IPS-15b (cell line): ENCODE measurements around the gene COG6.

ENCODE experiments used
- H3K27me3 ChIP-seq: one replicate; pipeline ENCODE4 v1.6.1; 2013; ENCODE audit warnings: low read length; ENCODE audit not compliant: control insufficient read depth, insufficient read depth
- H3K36me3 ChIP-seq: one replicate; pipeline ENCODE4 v1.6.1; 2013; ENCODE audit warnings: low read length; ENCODE audit not compliant: control insufficient read depth, insufficient read depth
- H3K4me1 ChIP-seq: one replicate; pipeline ENCODE4 v1.6.1; 2013; ENCODE audit warnings: mild to moderate bottlenecking, low read length; ENCODE audit not compliant: control insufficient read depth, insufficient read depth
- H3K4me3 ChIP-seq: one replicate; pipeline ENCODE4 v1.5.1; 2013; ENCODE audit warnings: low read depth, low read length
- H3K9ac ChIP-seq: one replicate; pipeline ENCODE4 v1.6.1; 2013; ENCODE audit warnings: low read depth, mild to moderate bottlenecking, low read length
- H3K9me3 ChIP-seq: one replicate; pipeline ENCODE4 v1.6.1; 2013; ENCODE audit warnings: mild to moderate bottlenecking, low read length; ENCODE audit not compliant: control insufficient read depth, insufficient read depth

The COG6 gene

GRCh38 chr13:39777021-39777420 is 121.6 kb downstream of the COG6 start:
- Histone ChIP-seq H3K27me3 (no peaks in the 10 kb centered on the region), H3K9me3 (no peaks in the 10 kb centered on the region), H3K4me1 (peaks cover 6% of the 10 kb centered on the region), H3K4me3 (no peak overlapping the region), H3K9ac (no peak overlapping the region), H3K36me3 (no peaks in the 10 kb centered on the region)

GRCh38 chr13:39777527-39778061 is 122.1 kb downstream of the COG6 start:
- no peaks in the 10 kb centered on the region for H3K9me3 ChIP-seq
- H3K27me3 ChIP-seq, result no peaks in the 10 kb centered on the region
- no peak overlapping the region for H3K4me3 ChIP-seq
- H3K36me3 ChIP-seq, result no peaks in the 10 kb centered on the region
- peaks cover 6% of the 10 kb centered on the region for H3K4me1 ChIP-seq
- no peak overlapping the region for H3K9ac ChIP-seq

- H3K9me3 ChIP-seq, result no peaks in the 10 kb centered on the region
- peaks cover 6% of the 10 kb centered on the region for H3K4me1 ChIP-seq
- no peak overlapping the region for H3K4me3 ChIP-seq
- no peaks in the 10 kb centered on the region for H3K27me3 ChIP-seq
- H3K36me3 ChIP-seq, result no peaks in the 10 kb centered on the region
- H3K9ac ChIP-seq, result no peak overlapping the region
These were observed 124.1 kb downstream of the COG6 start for GRCh38 chr13:39779337-39780265.

GRCh38 chr13:39780711-39781110 is 125.2 kb downstream of the COG6 start:
- H3K36me3 ChIP-seq, result no peaks in the 10 kb centered on the region
- no peaks in the 10 kb centered on the region for H3K9me3 ChIP-seq
- no peaks in the 10 kb centered on the region for H3K27me3 ChIP-seq
- H3K4me3 ChIP-seq, result no peak overlapping the region
- H3K9ac ChIP-seq, result no peak overlapping the region
- H3K4me1 ChIP-seq, result peaks cover 6% of the 10 kb centered on the region

GRCh38 chr13:39781381-39781780 is 125.9 kb downstream of the COG6 start:
- Histone ChIP-seq H3K9me3 (no peaks in the 10 kb centered on the region), H3K27me3 (no peaks in the 10 kb centered on the region), H3K4me1 (peaks cover 6% of the 10 kb centered on the region), H3K4me3 (no peak overlapping the region), H3K9ac (no peak overlapping the region), H3K36me3 (no peaks in the 10 kb centered on the region)

- Histone ChIP-seq H3K4me3 (no peak overlapping the region), H3K9me3 (no peaks in the 10 kb centered on the region), H3K27me3 (no peaks in the 10 kb centered on the region), H3K4me1 (no peaks in the 10 kb centered on the region), H3K9ac (no peak overlapping the region), H3K36me3 (no peaks in the 10 kb centered on the region)
These were observed 127.6 kb downstream of the COG6 start for GRCh38 chr13:39783051-39783450.

- no peaks in the 10 kb centered on the region for H3K4me1 ChIP-seq
These were observed 128.9 kb downstream of the COG6 start for GRCh38 chr13:39784347-39784746.

GRCh38 chr13:39786091-39786490 is 130.6 kb downstream of the COG6 start:
- Histone ChIP-seq H3K27me3 (no peaks in the 10 kb centered on the region), H3K36me3 (no peaks in the 10 kb centered on the region), H3K9ac (no peak overlapping the region), H3K9me3 (no peaks in the 10 kb centered on the region), H3K4me3 (no peak overlapping the region), H3K4me1 (no peaks in the 10 kb centered on the region)

More at GRCh38 chr13:39784347-39784746, 128.9 kb downstream of the COG6 start:
- Histone ChIP-seq H3K36me3 (no peaks in the 10 kb centered on the region), H3K9me3 (no peaks in the 10 kb centered on the region), H3K4me3 (no peak overlapping the region), H3K27me3 (no peaks in the 10 kb centered on the region), H3K9ac (no peak overlapping the region)

GRCh38 chr13:39787086-39787487 is 131.6 kb downstream of the COG6 start:
- Histone ChIP-seq H3K9me3 (no peaks in the 10 kb centered on the region), H3K4me1 (no peaks in the 10 kb centered on the region), H3K36me3 (no peaks in the 10 kb centered on the region), H3K4me3 (no peak overlapping the region), H3K27me3 (no peaks in the 10 kb centered on the region), H3K9ac (no peak overlapping the region)

- H3K9me3 ChIP-seq, result no peaks in the 10 kb centered on the region
- no peak overlapping the region for H3K4me3 ChIP-seq
- no peaks in the 10 kb centered on the region for H3K36me3 ChIP-seq
- no peaks in the 10 kb centered on the region for H3K27me3 ChIP-seq
- no peaks in the 10 kb centered on the region for H3K4me1 ChIP-seq
- H3K9ac ChIP-seq, result no peak overlapping the region
These were observed 132.6 kb downstream of the COG6 start for GRCh38 chr13:39788102-39788501.

- H3K36me3 ChIP-seq, result no peaks in the 10 kb centered on the region
- H3K9ac ChIP-seq, result no peak overlapping the region
- no peaks in the 10 kb centered on the region for H3K4me1 ChIP-seq
- H3K27me3 ChIP-seq, result no peaks in the 10 kb centered on the region
- no peak overlapping the region for H3K4me3 ChIP-seq
- no peaks in the 10 kb centered on the region for H3K9me3 ChIP-seq
These were observed 134.0 kb downstream of the COG6 start for GRCh38 chr13:39789451-39789850.
